HepG2 (cell line): ENCODE data around the gene PTRH2. TPM values are rescaled to one million over a fixed set of nuclear protein-coding genes. Genes with fewer than 3 reads are reported as not detected.

ENCODE experiments used
- ATAC-seq: fragments of 200-7000 bp; cut with Tn5 transposase; 3 replicates; pipeline ENCODE4 v1.9.1; 2020; ENCODE audit warnings: mild to moderate bottlenecking, moderate library complexity
- BruUV-seq: library from RNA; stranded (reverse); fragments of 400-500 nt; replicated peaks from 2 replicates; lab custom pipeline; 2021; lab: Mats Ljungman, UMichigan
- CTCF ChIA-PET: fragments of 300-600 bp; formaldehyde crosslinking; extraction: SDS; loops from one replicate; lab custom pipeline; 2021; ENCODE audit warnings: low total read pairs, inconsistent platforms, low intra/inter-chr PET ratio; lab: Yijun Ruan, JAX
- POLR2A ChIA-PET: fragments of 350-600 bp; sonication (Branson Sonifier 250); formaldehyde crosslinking; loops from one replicate; lab custom pipeline; 2020; ENCODE audit warnings: antibody characterized with exemption, inconsistent platforms; lab: Yijun Ruan, JAX
- DNase-seq: peaks from one replicate; pipeline ENCODE4 v3.0.0-alpha.2; 2015; ENCODE audit warnings: low spot score
- FAIRE-seq: peaks from 3 replicates; lab custom pipeline; 2011; peaks lifted over from hg19 to GRCh38; lab: Jason Lieb, UNC
- H2AFZ ChIP-seq: one replicate; pipeline ENCODE4 v1.6.1; 2011; ENCODE audit warnings: low read length, inconsistent platforms
- H3K27ac ChIP-seq: fragments of 300-600 bp; 3 replicates; pipeline ENCODE4 v1.8.0; 2011; ENCODE audit warnings: mixed run types, mild to moderate bottlenecking, mixed read lengths, low read length, inconsistent platforms; ENCODE audit not compliant: insufficient read depth; ENCODE audit errors: extremely low read length
- H3K27me3 ChIP-seq, 2 experiments: fragments of 200-600 bp in 1 of 2; 2 replicates in 1 of 2; 3 replicates in 1 of 2; pipeline versions ENCODE4 v1.6.0 to v1.8.0; 2011; ENCODE audit warnings: low read length in 2 of 2, mild to moderate bottlenecking in 2 of 2, moderate library complexity in 2 of 2, inconsistent platforms in 1 of 2; ENCODE audit not compliant: insufficient read depth in 2 of 2, control insufficient read depth in 1 of 2
- H3K36me3 ChIP-seq, 2 experiments: fragments of 200-600 bp in 1 of 2; replicated peaks in 1 of 2; 2 replicates in 1 of 2; 3 replicates in 1 of 2; pipeline versions ENCODE4 v1.5.1 to v1.8.0; 2011; ENCODE audit warnings: low read length in 2 of 2, inconsistent platforms in 1 of 2; ENCODE audit not compliant: insufficient read depth in 2 of 2, control insufficient read depth in 1 of 2
- H3K4me1 ChIP-seq: 2 replicates; pipeline ENCODE4 v1.5.1; 2012; ENCODE audit warnings: low read length, inconsistent platforms; ENCODE audit not compliant: insufficient read depth
- H3K4me2 ChIP-seq: 2 replicates; pipeline ENCODE4 v1.6.0; 2011; ENCODE audit warnings: low read depth, low read length, inconsistent platforms
- H3K4me3 ChIP-seq, 3 experiments: fragments of 200-600 bp in 1 of 3; sonication (generic), shearing (Covaris generic) in 1 of 3; replicated peaks in 1 of 3; 2 replicates each; pipeline ENCODE4 v1.5.1; 2011 to 2016; ENCODE audit warnings: low read length in 3 of 3, inconsistent platforms in 2 of 3, low read depth in 2 of 3, mild to moderate bottlenecking in 2 of 3, control low read depth in 1 of 3, mixed read lengths in 1 of 3; ENCODE audit not compliant: insufficient read depth in 1 of 3
- H3K79me2 ChIP-seq: one replicate; pipeline ENCODE4 v1.6.1; 2011; ENCODE audit warnings: low read length, inconsistent platforms; ENCODE audit not compliant: insufficient read depth
- H3K9ac ChIP-seq: 2 replicates; pipeline ENCODE4 v1.6.0; 2011; ENCODE audit warnings: mild to moderate bottlenecking, low read depth, low read length, inconsistent platforms; ENCODE audit not compliant: insufficient read depth
- H3K9me3 ChIP-seq: 2 replicates; pipeline ENCODE4 v1.5.1; 2012; ENCODE audit warnings: mild to moderate bottlenecking, low read length
- H4K20me1 ChIP-seq: 2 replicates; pipeline ENCODE4 v1.6.0; 2011; ENCODE audit warnings: inconsistent platforms, mild to moderate bottlenecking, low read length, moderate library complexity; ENCODE audit not compliant: insufficient read depth
- MAFF ChIP-seq: IDR thresholded peaks from 2 replicates; pipeline ENCODE4 v1.6.1; 2011; ENCODE audit warnings: low read depth, low read length, improper control_type of control experiment
- MAFK ChIP-seq, 2 experiments: IDR thresholded peaks in 1 of 2; conservative IDR thresholded peaks in 1 of 2; 2 replicates each; pipeline ENCODE4 v1.6.1; 2011; ENCODE audit warnings: improper control_type of control experiment in 2 of 2, low read length in 2 of 2
- WGBS: methylation state at CpG from one replicate; pipeline ENCODE4 v1.1.6; 2017; ENCODE audit warnings: low lambda C conversion rate; 5-methylcytosine and 5-hydroxymethylcytosine counted together
- in situ Hi-C: cut with HindIII; loops from 2 replicates; pipeline ENCODE4 v1.10.0; 2017; ENCODE audit warnings: low pct_unique_long_range_greater_than_20kb; ENCODE audit not compliant: extremely low pct_ligation_motif_present
- intact Hi-C: fragments of 100-400 bp; cut with micrococcal nuclease; formaldehyde crosslinking; loops from one replicate; pipeline ENCODE4 v1.10.0; 2022; ENCODE audit not compliant: unreplicated experiment
- polyA plus RNA-seq, 8 experiments: library from polyadenylated mRNA; depleted of rRNA in 3 of 8; stranded (reverse) in 7 of 8; unstranded in 1 of 8; fragments of >200 nt; fragmentation: Illumina TruSeq in 4 of 8; extraction: Trizol in 4 of 8; gene quantifications; 2 replicates each; pipeline versions ENCODE4 v1.2.1 to v1.2.3, GENCODE V29; 2011 to 2016; ENCODE audit warnings: low read depth in 4 of 8, missing spikeins in 1 of 8, mixed read lengths in 1 of 8; ENCODE audit not compliant: insufficient read depth in 1 of 8
- total RNA-seq, 5 experiments: library from RNA; depleted of rRNA; stranded (reverse); fragments of >200 nt; fragmentation: Illumina TruSeq; extraction: Trizol; gene quantifications; 2 replicates each; pipeline ENCODE4 v1.2.3, GENCODE V29; 2016; ENCODE audit warnings: low read depth in 1 of 5
- TF ChIP-seq, protein P1 (sequence below): sonication (generic); formaldehyde crosslinking; IDR thresholded peaks from 2 replicates; pipeline ENCODE4 v1.4.0; 2020; ENCODE audit warnings: low read depth, missing genetic modification reagents

PTRH2 gene
- total and polyA plus RNA-seq, 2 of the 13 experiments (the other 11 are each of a cell fraction or from before 2014, with no cell fraction given) = 67.7 to 83.3 TPM

DNA sequence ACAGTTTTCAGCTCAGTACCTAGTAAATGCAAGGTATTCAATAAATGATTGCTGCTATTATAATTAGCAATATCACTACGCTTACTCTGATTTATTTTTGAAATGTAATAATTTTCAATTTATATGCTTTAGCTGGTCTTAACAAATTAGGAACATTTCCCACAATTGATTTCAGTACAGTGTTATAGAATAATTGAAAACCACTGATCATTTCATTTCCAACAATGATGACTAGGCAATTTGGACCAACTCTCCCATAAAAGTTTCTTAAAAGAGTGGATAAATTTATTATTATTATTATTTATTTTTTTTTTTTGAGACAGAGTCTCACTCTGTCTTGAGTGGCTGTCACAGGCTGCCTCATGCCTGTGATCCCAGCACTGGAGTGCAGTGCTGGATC lies 41.4 kb upstream of the PTRH2 start:
- BruUV-seq = no TSS peak
- intact Hi-C loops = no loop called here

More for the DNA sequence above, 41.4 kb upstream of the PTRH2 start:
- Histone ChIP-seq H2AFZ (no peak overlapping the region), H3K27me3 (no peaks in the 10 kb centered on the region), H3K4me2 (no peak overlapping the region), H3K9me3 (peaks cover 4% of the 10 kb centered on the region), H3K36me3 (peaks cover 0 to 10% of the 10 kb centered on the region in 2 experiments; a peak in 2 of 5 replicates), H3K79me2 (peaks cover 2% of the 10 kb centered on the region), H4K20me1 (no peaks in the 10 kb centered on the region; the same call in 1 of the 2 replicates), H3K4me1 (peaks cover 33% of the 10 kb centered on the region), H3K27ac (no peak overlapping the region), H3K9ac (no peak overlapping the region), H3K4me3 (no peak overlapping the region)
- ATAC-seq (no peak), DNase-seq (no peak), FAIRE-seq (no peak)
- ChIA-PET POLR2A (interaction anchor here (1.3 to 1.8 kb wide), 3 partner anchors 89 to 97 kb away, joined by 4 to 8 read pairs (median 7); no protein-coding TSS in a partner anchor), CTCF (interaction anchor here (3.0 kb wide), 1 partner anchor 111 kb away, joined by 39 read pairs; no protein-coding TSS in a partner anchor)
- 91% methylated on average over 1 of the region's 1 CpG for WGBS
- TF ChIP-seq, protein P1, sequence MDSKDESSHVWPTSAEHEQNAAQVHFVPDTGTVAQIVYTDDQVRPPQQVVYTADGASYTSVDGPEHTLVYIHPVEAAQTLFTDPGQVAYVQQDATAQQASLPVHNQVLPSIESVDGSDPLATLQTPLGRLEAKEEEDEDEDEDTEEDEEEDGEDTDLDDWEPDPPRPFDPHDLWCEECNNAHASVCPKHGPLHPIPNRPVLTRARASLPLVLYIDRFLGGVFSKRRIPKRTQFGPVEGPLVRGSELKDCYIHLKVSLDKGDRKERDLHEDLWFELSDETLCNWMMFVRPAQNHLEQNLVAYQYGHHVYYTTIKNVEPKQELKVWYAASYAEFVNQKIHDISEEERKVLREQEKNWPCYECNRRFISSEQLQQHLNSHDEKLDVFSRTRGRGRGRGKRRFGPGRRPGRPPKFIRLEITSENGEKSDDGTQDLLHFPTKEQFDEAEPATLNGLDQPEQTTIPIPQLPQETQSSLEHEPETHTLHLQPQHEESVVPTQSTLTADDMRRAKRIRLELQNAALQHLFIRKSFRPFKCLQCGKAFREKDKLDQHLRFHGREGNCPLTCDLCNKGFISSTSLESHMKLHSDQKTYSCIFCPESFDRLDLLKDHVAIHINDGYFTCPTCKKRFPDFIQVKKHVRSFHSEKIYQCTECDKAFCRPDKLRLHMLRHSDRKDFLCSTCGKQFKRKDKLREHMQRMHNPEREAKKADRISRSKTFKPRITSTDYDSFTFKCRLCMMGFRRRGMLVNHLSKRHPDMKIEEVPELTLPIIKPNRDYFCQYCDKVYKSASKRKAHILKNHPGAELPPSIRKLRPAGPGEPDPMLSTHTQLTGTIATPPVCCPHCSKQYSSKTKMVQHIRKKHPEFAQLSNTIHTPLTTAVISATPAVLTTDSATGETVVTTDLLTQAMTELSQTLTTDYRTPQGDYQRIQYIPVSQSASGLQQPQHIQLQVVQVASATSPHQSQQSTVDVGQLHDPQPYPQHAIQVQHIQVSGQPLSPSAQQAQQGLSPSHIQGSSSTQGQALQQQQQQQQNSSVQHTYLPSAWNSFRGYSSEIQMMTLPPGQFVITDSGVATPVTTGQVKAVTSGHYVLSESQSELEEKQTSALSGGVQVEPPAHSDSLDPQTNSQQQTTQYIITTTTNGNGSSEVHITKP (CRISPR knock-in tag) = no peak
- TF ChIP-seq MAFK (conservative IDR thresholded peaks at IDR 0.05 in 1 of 2, IDR thresholded peaks at IDR 0.05 in 1 of 2; ENCODE audit: low read length in 2 of 2) = peak; percentile 73 to 88
- TF ChIP-seq MAFF = peak; percentile 76
- in situ Hi-C loops = loop anchor here (10.0 kb wide), 1 partner anchor 286 kb away; no protein-coding TSS in a partner anchor
